ENCODE data around the gene GRK4. TPM values are rescaled to one million over a fixed set of nuclear protein-coding genes. Genes with fewer than 3 reads are reported as not detected.
A peak's percentile ranks its signal among the peaks of the same experiment; 100 is the strongest.

Gene GRK4
- total and polyA plus RNA-seq, 12 donors, result 4.7 to 24.5 (median 10.3) TPM

GRCh38 chr4:3039706-3040366 is 76.5 kb downstream of the GRK4 start:
- Histone ChIP-seq H3K36me3 (no peaks in the 10 kb centered on the region), H3K9me3 (no peaks in the 10 kb centered on the region), H3K4me3 (no peak overlapping the region), H3K27ac (no peak overlapping the region), H3K4me1 (peaks cover 0 to 53% (median 37%) of the 10 kb centered on the region in 9 donors), H3K27me3 (no peaks in the 10 kb centered on the region)
- WGBS, 2 donors, result 89% methylated on average over 8 of the region's 8 CpGs
- DNase-seq, result no peak
- no peak for TF ChIP-seq CTCF (IDR thresholded peaks at IDR 0.05)
- intact Hi-C loops (cut with DNase I), result loop anchor here in 3 of 10 donors (5.0 to 10.0 kb wide), 4 partner anchors 73 to 285 kb away; partner anchors contain the start of genes TNIP2 (in 2 of the 3), GRK4 (in 1 of the 3) and NOP14 (in 1 of the 3)
- ATAC-seq, result no peak

GRCh38 chr4:3040452-3041191 is 77.3 kb downstream of the GRK4 start:
- WGBS, 2 donors, result 85 to 88% methylated on average over 28 of the region's 28 CpGs
- DNase-seq (no peak), ATAC-seq (peak in 1 of 8 donors; percentile 4)
- Histone ChIP-seq H3K27me3 (no peaks in the 10 kb centered on the region), H3K4me3 (peak overlapping the region in 9 of 10 donors; percentile 51 to 74 (median 57)), H3K4me1 (peaks cover 0 to 61% (median 37%) of the 10 kb centered on the region in 9 donors), H3K9me3 (no peaks in the 10 kb centered on the region), H3K36me3 (no peaks in the 10 kb centered on the region), H3K27ac (peak overlapping the region in 7 of 10 donors; percentile 60 to 88 (median 80))
- intact Hi-C loops (cut with DNase I), result loop anchor here in 2 of 10 donors (10.0 kb wide), 2 partner anchors 276 to 286 kb away; partner anchors contain the start of gene TNIP2 (in 1 of the 2)
- no peak for TF ChIP-seq CTCF (IDR thresholded peaks at IDR 0.05)

- Histone ChIP-seq H3K36me3 (no peaks in the 10 kb centered on the region), H3K27me3 (no peaks in the 10 kb centered on the region), H3K9me3 (no peaks in the 10 kb centered on the region), H3K27ac (peak overlapping the region; percentile 43 to 88 (median 78)), H3K4me3 (peak overlapping the region; percentile 8 to 74 (median 57)), H3K4me1 (peaks cover 0 to 69% (median 37%) of the 10 kb centered on the region in 9 donors)
- peak; percentile 37 to 65 for DNase-seq
- ATAC-seq, result peak; percentile 45 to 74 (median 68)
- no peak for TF ChIP-seq CTCF (IDR thresholded peaks at IDR 0.05)
- intact Hi-C loops (cut with DNase I), result loop anchor here in 2 of 10 donors (10.0 kb wide), 2 partner anchors 277 to 287 kb away; partner anchors contain the start of gene TNIP2 (in 1 of the 2)
- 35 to 42% methylated on average over 57 of the region's 57 CpGs for WGBS, 2 donors
Observed at GRCh38 chr4:3041192-3042142, 78.1 kb downstream of the GRK4 start.

All from heart right ventricle (tissue), 16 donors.